ENCODE results near the gene PIK3R5.

The PIK3R5 gene

GRCh38 chr17:8916466-8916865, 49.0 kb downstream of the PIK3R5 start:
- TF ChIP-seq, protein P1, sequence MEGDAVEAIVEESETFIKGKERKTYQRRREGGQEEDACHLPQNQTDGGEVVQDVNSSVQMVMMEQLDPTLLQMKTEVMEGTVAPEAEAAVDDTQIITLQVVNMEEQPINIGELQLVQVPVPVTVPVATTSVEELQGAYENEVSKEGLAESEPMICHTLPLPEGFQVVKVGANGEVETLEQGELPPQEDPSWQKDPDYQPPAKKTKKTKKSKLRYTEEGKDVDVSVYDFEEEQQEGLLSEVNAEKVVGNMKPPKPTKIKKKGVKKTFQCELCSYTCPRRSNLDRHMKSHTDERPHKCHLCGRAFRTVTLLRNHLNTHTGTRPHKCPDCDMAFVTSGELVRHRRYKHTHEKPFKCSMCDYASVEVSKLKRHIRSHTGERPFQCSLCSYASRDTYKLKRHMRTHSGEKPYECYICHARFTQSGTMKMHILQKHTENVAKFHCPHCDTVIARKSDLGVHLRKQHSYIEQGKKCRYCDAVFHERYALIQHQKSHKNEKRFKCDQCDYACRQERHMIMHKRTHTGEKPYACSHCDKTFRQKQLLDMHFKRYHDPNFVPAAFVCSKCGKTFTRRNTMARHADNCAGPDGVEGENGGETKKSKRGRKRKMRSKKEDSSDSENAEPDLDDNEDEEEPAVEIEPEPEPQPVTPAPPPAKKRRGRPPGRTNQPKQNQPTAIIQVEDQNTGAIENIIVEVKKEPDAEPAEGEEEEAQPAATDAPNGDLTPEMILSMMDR (IDR thresholded peaks at IDR 0.05; ENCODE audit: insufficient read depth, low read depth, low read length, missing control alignments): no peak
- DNase-seq (ENCODE audit: low read depth): no peak
- H3K4me3 ChIP-seq (ENCODE audit: low read depth, low read length): no peak overlapping the region

DNA sequence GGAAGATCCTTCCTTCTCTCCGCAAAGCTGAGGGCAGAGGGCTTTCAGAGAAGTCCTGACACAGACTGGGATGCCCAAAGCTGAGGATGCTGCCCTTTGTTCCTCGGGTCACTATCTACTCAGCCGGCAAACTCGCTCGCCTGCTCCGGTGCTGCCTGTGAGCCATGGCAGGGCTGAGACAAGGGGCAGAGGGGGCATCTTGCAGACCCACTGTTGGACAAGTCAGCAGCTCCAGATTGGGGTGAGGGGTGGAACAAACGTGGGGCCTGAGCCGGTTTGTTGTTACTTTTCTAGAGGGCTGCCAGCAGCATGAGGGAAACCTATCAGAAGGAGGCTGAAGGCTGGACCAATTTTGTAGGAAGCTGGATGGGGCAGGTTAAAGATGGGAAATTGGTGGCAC, 51.0 kb downstream of the PIK3R5 start:
- DNase-seq (ENCODE audit: low read depth): no peak
- no peak overlapping the region for H3K4me3 ChIP-seq (ENCODE audit: low read depth, low read length)
- TF ChIP-seq, protein P1 (IDR thresholded peaks at IDR 0.05; ENCODE audit: insufficient read depth, low read depth, low read length, missing control alignments): no peak

- no peak overlapping the region for H3K4me3 ChIP-seq (ENCODE audit: low read depth, low read length)
- DNase-seq (ENCODE audit: low read depth): no peak
- TF ChIP-seq, protein P1 (IDR thresholded peaks at IDR 0.05; ENCODE audit: insufficient read depth, low read depth, low read length, missing control alignments): no peak
Observed at GRCh38 chr17:8913879-8914278, 51.6 kb downstream of the PIK3R5 start.

GRCh38 chr17:8913091-8913490, 52.4 kb downstream of the PIK3R5 start:
- no peak for DNase-seq (ENCODE audit: low read depth)
- TF ChIP-seq, protein P1 (IDR thresholded peaks at IDR 0.05; ENCODE audit: insufficient read depth, low read depth, low read length, missing control alignments): no peak
- no peak overlapping the region for H3K4me3 ChIP-seq (ENCODE audit: low read depth, low read length)

GRCh38 chr17:8912084-8912981, 53.2 kb downstream of the PIK3R5 start:
- no peak overlapping the region for H3K4me3 ChIP-seq (ENCODE audit: low read depth, low read length)
- no peak for DNase-seq (ENCODE audit: low read depth)

DNA sequence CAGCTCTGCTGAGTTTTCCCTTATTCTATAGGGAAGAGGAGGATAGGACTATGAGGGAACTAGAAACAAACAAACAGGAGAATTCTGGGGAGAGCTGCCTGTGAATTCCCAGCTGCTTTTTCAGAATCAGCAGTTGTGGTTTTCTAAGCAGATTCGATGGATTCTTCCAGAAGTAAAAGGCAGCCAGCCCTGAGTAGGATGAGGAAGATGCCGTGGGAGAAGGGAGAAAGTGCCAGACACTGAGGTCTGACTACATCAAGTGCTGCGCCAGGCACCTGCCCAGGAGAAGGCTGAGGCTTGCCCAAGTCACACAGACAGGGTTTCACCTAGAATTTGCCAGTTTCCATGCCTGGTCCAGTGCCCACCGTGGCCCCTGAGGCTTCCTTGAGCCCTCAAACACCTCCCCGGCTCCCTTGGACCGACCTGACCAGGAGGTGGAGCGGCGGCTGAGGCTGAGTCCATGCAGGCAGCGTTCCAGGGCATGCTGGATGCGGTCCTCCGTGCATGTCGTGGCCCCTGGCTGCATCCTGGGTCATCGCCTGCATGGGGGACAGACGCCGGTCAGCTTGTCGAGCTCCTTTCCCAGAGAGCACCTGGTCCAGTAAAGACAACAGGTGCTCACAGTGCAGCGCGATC, 54.4 kb downstream of the PIK3R5 start:
- TF ChIP-seq, protein P1 (IDR thresholded peaks at IDR 0.05; ENCODE audit: insufficient read depth, low read depth, low read length, missing control alignments): no peak
- H3K4me3 ChIP-seq (ENCODE audit: low read depth, low read length): no peak overlapping the region
- DNase-seq (ENCODE audit: low read depth): no peak

More at GRCh38 chr17:8912084-8912981, 53.2 kb downstream of the PIK3R5 start:
- TF ChIP-seq, protein P1 (IDR thresholded peaks at IDR 0.05; ENCODE audit: insufficient read depth, low read depth, low read length, missing control alignments): no peak
